SK-N-SH treated with all-trans-retinoic acid at 6 μM for 48 hours (cell line): ENCODE data around the gene ATP8A1.

Source experiments
- ARNTL ChIP-seq: fragments of 450-650 bp; formaldehyde crosslinking; IDR thresholded peaks from 2 replicates; pipeline ENCODE4 v1.5.0; 2020; ENCODE audit warnings: low read depth, mild to moderate bottlenecking, moderate library complexity, borderline replicate concordance
- ESRRG ChIP-seq: fragments of 250-450 bp; sonication (Bioruptor Pico); IDR thresholded peaks from 2 replicates; pipeline ENCODE4 v1.6.1; 2021; ENCODE audit warnings: mild to moderate bottlenecking
- GLIS3 ChIP-seq: fragments of 250-450 bp; sonication (Bioruptor Pico); IDR thresholded peaks from 2 replicates; pipeline ENCODE4 v1.5.0; 2020; ENCODE audit warnings: mild to moderate bottlenecking, moderate library complexity
- ISL1 ChIP-seq: fragments of 250-450 bp; sonication (Bioruptor Pico); IDR thresholded peaks from 2 replicates; pipeline ENCODE4 v2.1.2; 2022; ENCODE audit warnings: mild to moderate bottlenecking, moderate library complexity
- OSR1 ChIP-seq: fragments of 250-450 bp; sonication (Bioruptor Pico); IDR thresholded peaks from 2 replicates; pipeline ENCODE4 v1.8.0; 2022; ENCODE audit warnings: moderate library complexity, mild to moderate bottlenecking, inconsistent platforms
- PPARA ChIP-seq: fragments of 250-450 bp; sonication (Bioruptor Pico); IDR thresholded peaks from 2 replicates; pipeline ENCODE4 v1.5.0; 2020; ENCODE audit warnings: mild to moderate bottlenecking, borderline replicate concordance
- SNAI2 ChIP-seq: fragments of 250-450 bp; sonication (Bioruptor Pico); IDR thresholded peaks from 2 replicates; pipeline ENCODE4 v1.5.0; 2020; ENCODE audit warnings: mild to moderate bottlenecking, moderate library complexity
- TOX ChIP-seq: fragments of 250-450 bp; sonication (Bioruptor Pico); IDR thresholded peaks from 2 replicates; pipeline ENCODE4 v1.8.0; 2021; ENCODE audit warnings: mild to moderate bottlenecking, moderate library complexity, borderline replicate concordance
- ZFP30 ChIP-seq: fragments of 450-650 bp; formaldehyde crosslinking; IDR thresholded peaks from 2 replicates; pipeline ENCODE4 v1.5.0; 2022; ENCODE audit warnings: mild to moderate bottlenecking, moderate library complexity
- ZNF565 ChIP-seq: fragments of 450-650 bp; formaldehyde crosslinking; conservative IDR thresholded peaks from 2 replicates; pipeline ENCODE4 v1.5.0; 2020; ENCODE audit warnings: low read depth, mild to moderate bottlenecking, moderate library complexity
- ZNF70 ChIP-seq: fragments of 450-650 bp; formaldehyde crosslinking; IDR thresholded peaks from 2 replicates; pipeline ENCODE4 v1.5.0; 2020; ENCODE audit warnings: mild to moderate bottlenecking, moderate library complexity
- TF ChIP-seq, protein P1 (sequence below): fragments of 250-450 bp; sonication (Bioruptor Pico); IDR thresholded peaks from 2 replicates; pipeline ENCODE4 v1.8.0; 2021; ENCODE audit warnings: low read depth, mild to moderate bottlenecking, moderate library complexity, borderline replicate concordance

DNA sequence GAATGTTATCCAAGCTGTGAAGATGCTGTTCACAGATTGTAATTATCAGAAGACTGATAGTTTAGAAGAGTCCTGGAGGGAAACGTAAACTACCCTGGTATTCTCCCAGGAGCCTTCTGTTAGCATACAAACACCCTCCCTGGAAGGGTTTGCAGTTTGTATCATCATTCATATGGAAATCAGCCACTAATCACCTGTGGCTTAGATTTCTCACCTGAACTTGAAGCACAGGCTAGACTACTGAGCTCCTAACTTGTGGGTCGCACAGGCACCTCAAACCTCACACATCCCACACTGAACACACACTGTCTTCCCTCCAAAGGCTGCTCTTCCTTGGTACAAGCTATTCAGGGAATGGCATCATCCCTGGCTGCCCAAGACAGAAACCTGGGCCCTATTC lies 228.9 kb downstream of the ATP8A1 start:
- TF ChIP-seq ISL1 (CRISPR knock-in tag) (no peak), ARNTL (CRISPR knock-in tag) (no peak), GLIS3 (CRISPR knock-in tag) (no peak), ZFP30 (CRISPR knock-in tag) (no peak), OSR1 (CRISPR knock-in tag) (no peak), TOX (no peak), PPARA (no peak), SNAI2 (CRISPR knock-in tag) (no peak), ZNF70 (CRISPR knock-in tag) (no peak), ZNF565 (CRISPR knock-in tag) (no peak), ESRRG (CRISPR knock-in tag) (no peak)
- TF ChIP-seq, protein P1, sequence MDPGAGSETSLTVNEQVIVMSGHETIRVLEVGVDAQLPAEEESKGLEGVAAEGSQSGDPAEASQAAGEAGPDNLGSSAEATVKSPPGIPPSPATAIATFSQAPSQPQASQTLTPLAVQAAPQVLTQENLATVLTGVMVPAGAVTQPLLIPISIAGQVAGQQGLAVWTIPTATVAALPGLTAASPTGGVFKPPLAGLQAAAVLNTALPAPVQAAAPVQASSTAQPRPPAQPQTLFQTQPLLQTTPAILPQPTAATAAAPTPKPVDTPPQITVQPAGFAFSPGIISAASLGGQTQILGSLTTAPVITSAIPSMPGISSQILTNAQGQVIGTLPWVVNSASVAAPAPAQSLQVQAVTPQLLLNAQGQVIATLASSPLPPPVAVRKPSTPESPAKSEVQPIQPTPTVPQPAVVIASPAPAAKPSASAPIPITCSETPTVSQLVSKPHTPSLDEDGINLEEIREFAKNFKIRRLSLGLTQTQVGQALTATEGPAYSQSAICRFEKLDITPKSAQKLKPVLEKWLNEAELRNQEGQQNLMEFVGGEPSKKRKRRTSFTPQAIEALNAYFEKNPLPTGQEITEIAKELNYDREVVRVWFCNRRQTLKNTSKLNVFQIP (CRISPR knock-in tag), result no peak
